Measurements from ENCODE around the gene ROCK2.
"Not testable (repeated sequence)": the region's sequence is repeated elsewhere in the genome, so short reads cannot be mapped to it uniquely, and the experiment has no call there.

Gene ROCK2

GRCh38 chr2:11264007-11264406, 80.4 kb downstream of the ROCK2 start:
- no peak overlapping the region for H3K4me3 ChIP-seq (ENCODE audit: low read length)
- TF ChIP-seq CTCF (conservative IDR thresholded peaks at IDR 0.05; ENCODE audit: low read length): no peak

GRCh38 chr2:11263177-11263576, 81.3 kb downstream of the ROCK2 start:
- H3K4me3 ChIP-seq (ENCODE audit: low read length): no peak overlapping the region
- TF ChIP-seq CTCF (conservative IDR thresholded peaks at IDR 0.05; ENCODE audit: low read length): no peak
- DNase-seq (ENCODE audit: low read depth): no peak

More at GRCh38 chr2:11264007-11264406, 80.4 kb downstream of the ROCK2 start:
- DNase-seq (ENCODE audit: low read depth): no peak

DNA sequence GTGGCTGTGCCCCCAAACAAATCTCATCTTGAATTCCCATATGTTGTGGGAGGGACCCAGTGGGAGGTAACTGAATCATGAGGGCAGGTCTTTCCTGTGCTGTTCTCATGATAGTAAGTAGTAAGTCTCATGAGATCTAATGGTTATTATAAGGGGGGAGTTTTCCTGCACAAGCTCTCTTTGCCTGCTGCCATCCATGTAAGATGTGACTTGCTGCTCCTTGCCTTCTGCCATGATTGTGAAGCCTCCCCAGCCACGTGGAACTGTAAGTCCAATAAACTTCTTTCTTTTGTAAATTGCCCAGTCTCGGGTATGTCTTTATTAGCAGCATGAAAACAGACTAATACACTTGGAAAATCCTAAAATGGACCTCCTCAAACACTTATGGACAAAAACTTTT, 82.0 kb downstream of the ROCK2 start:
- DNase-seq (ENCODE audit: low read depth); H3K4me3 ChIP-seq (ENCODE audit: low read length): not testable (repeated sequence)

DNA sequence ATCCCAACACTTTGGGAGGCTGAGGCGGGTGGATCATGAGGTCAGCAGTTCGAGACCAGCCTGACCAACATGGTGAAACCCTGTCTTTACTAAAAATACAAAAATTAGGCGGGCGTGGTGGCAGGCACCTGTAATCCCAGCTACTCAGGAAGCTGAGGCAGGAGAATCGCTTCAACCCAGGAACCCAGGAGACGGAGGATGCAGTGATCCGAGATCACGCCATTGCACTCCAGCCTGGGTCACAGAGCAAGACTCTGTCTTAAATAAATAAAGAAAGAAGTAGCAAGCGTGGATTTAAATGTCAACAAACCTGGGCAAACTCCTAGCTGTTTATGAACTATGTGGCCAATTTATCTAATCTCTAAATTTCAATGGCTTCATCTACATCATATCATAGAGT, 82.9 kb downstream of the ROCK2 start:
- DNase-seq (ENCODE audit: low read depth); H3K4me3 ChIP-seq (ENCODE audit: low read length): not testable (repeated sequence)

DNA sequence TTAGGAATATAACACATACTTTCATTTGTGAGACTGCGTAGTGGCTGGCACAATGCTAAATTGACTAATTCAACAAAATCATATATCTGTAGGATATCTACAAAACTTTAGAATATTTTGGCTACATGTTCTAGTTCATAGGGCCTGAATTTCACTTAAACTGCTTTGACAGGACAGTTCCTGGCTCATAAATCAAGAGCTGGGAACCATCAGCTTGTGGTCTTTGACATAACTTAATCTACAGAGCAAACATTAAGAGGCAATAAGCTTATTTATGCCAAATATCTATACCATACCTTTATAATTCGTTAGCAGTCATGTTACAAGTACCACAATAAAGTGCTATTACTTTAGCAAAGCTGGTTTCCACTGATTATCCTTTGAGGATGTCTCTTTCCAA, 83.5 kb downstream of the ROCK2 start:
- H3K4me3 ChIP-seq (ENCODE audit: low read length): no peak overlapping the region
- no peak for DNase-seq (ENCODE audit: low read depth)

DNA sequence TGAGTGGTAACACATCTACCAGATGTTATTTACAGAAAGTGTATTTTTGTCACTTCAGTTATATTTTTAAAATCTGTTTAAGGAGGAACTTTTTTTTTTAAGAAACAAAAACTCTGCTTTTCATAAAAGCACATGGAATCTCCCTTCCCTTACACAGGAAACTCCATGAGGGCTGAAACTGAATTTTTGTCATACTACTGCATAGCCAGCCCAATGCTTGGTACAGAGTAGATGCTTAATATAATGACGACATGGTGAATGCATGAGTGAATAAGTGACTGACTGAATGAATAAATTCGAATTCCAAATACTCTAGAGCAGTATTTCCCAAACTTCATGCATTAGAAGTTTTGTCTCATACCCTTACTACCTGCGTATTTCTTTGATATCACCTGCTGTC, 86.5 kb downstream of the ROCK2 start:
- DNase-seq (ENCODE audit: low read depth): no peak
- TF ChIP-seq CTCF (conservative IDR thresholded peaks at IDR 0.05; ENCODE audit: low read length): no peak
- no peak overlapping the region for H3K4me3 ChIP-seq (ENCODE audit: low read length)

More for the DNA sequence above, 83.5 kb downstream of the ROCK2 start:
- no peak for TF ChIP-seq CTCF (conservative IDR thresholded peaks at IDR 0.05; ENCODE audit: low read length)

DNA sequence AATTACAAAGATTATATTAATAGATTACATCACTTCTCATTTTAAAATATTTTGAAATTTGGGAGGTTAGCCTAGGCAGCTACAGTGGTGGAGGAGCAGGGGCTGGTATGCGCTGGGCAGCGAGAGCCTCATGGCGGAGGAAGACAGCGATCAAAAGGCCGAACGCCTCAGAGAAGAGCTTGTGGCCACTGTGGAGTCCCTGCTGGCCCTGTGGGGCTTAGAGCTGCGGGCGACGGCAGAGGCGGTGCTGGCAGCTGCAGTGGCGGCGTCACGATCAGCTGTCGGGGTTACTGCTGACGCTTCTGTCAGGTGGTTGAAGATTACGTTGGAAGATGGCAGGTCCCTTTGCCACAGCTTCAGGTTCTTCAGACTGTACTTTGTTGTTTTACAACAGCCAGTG, 87.4 kb downstream of the ROCK2 start:
- H3K4me3 ChIP-seq (ENCODE audit: low read length): no peak overlapping the region
- no peak for TF ChIP-seq CTCF (conservative IDR thresholded peaks at IDR 0.05; ENCODE audit: low read length)
- no peak for DNase-seq (ENCODE audit: low read depth)

GRCh38 chr2:11256166-11256565, 88.3 kb downstream of the ROCK2 start:
- H3K4me3 ChIP-seq (ENCODE audit: low read length): no peak overlapping the region
- TF ChIP-seq CTCF (conservative IDR thresholded peaks at IDR 0.05; ENCODE audit: low read length): no peak
- no peak for DNase-seq (ENCODE audit: low read depth)

All from AG10803 (cell line).